ENCODE results near the gene RGS16. TPM values are rescaled to one million over a fixed set of nuclear protein-coding genes. Genes with fewer than 3 reads are reported as not detected.

Gene RGS16
- total RNA-seq, 2 experiments from 2014 or later: 20.1 to 29.5 TPM

GRCh38 chr1:182652933-182653332 is 48.7 kb upstream of the RGS16 start:
- intact Hi-C loops (cut with micrococcal nuclease; ENCODE audit: unreplicated experiment): no loop called here
- no peaks in the 10 kb centered on the region for H3K36me3 ChIP-seq (ENCODE audit: insufficient read depth, low read length)
- BruUV-seq (replicated peaks): no TSS peak
- H3K4me1 ChIP-seq (ENCODE audit: insufficient read depth, low read length, poor library complexity, severe bottlenecking): peaks cover 67% of the 10 kb centered on the region
- H3K9me3 ChIP-seq (ENCODE audit: low read length): no peaks in the 10 kb centered on the region
- POLR2A ChIA-PET: interaction anchor here (0.6 to 4.1 kb wide), 8 partner anchors 10 to 55 kb away, joined by 3 to 32 read pairs (median 6); no protein-coding TSS in a partner anchor
- H3K79me2 ChIP-seq (ENCODE audit: insufficient read depth, low read depth, low read length): no peaks in the 10 kb centered on the region
- no peak for DNase-seq (ENCODE audit: low spot score)
- H2AFZ ChIP-seq (ENCODE audit: low read length): peak overlapping the region; percentile 89
- H3K4me3 ChIP-seq (ENCODE audit: low read depth, low read length, poor library complexity, severe bottlenecking): no peak overlapping the region
- H3K27ac ChIP-seq (ENCODE audit: low read depth, low read length, poor library complexity, severe bottlenecking): no peak overlapping the region
- H3K9me2 ChIP-seq (ENCODE audit: insufficient read depth, low read length): no peaks in the 10 kb centered on the region
- H3K4me2 ChIP-seq (ENCODE audit: low read length): no peak overlapping the region
- CTCF ChIA-PET (ENCODE audit: unreplicated experiment): interaction anchor here (0.6 to 0.7 kb wide), 3 partner anchors 23 to 48 kb away, joined by 3 read pairs; no protein-coding TSS in a partner anchor
- no peaks in the 10 kb centered on the region for H4K20me1 ChIP-seq (ENCODE audit: insufficient read depth, low read length)
- TF ChIP-seq CTCF (conservative IDR thresholded peaks at IDR 0.05; ENCODE audit: low read length) (no peak), EZH2phosphoT487 (IDR thresholded peaks at IDR 0.05; ENCODE audit: borderline replicate concordance, low read depth, low read length) (no peak)

GRCh38 chr1:182651339-182651724 is 47.1 kb upstream of the RGS16 start:
- TF ChIP-seq EZH2phosphoT487 (IDR thresholded peaks at IDR 0.05; ENCODE audit: borderline replicate concordance, low read depth, low read length) (no peak), CTCF (conservative IDR thresholded peaks at IDR 0.05; ENCODE audit: low read length) (no peak)
- Histone ChIP-seq H3K4me2 (ENCODE audit: low read length) (peak overlapping the region; percentile 66), H3K9me2 (ENCODE audit: insufficient read depth, low read length) (no peaks in the 10 kb centered on the region), H3K4me3 (ENCODE audit: low read depth, low read length, poor library complexity, severe bottlenecking) (no peak overlapping the region), H4K20me1 (ENCODE audit: insufficient read depth, low read length) (no peaks in the 10 kb centered on the region), H3K27ac (ENCODE audit: low read depth, low read length, poor library complexity, severe bottlenecking) (no peak overlapping the region), H3K9me3 (ENCODE audit: low read length) (no peaks in the 10 kb centered on the region), H3K4me1 (ENCODE audit: insufficient read depth, low read length, poor library complexity, severe bottlenecking) (peaks cover 62% of the 10 kb centered on the region), H2AFZ (ENCODE audit: low read length) (peak overlapping the region; percentile 89; the same call in 1 of the 2 replicates), H3K79me2 (ENCODE audit: insufficient read depth, low read depth, low read length) (no peaks in the 10 kb centered on the region), H3K36me3 (ENCODE audit: insufficient read depth, low read length) (no peaks in the 10 kb centered on the region)
- DNase-seq (ENCODE audit: low spot score): no peak
- ChIA-PET POLR2A (interaction anchor here (1.1 to 5.1 kb wide), 5 partner anchors 12 to 48 kb away, joined by 6 to 33 read pairs (median 14); no protein-coding TSS in a partner anchor), CTCF (ENCODE audit: unreplicated experiment) (interaction anchor here (0.6 kb wide), 1 partner anchor 23 kb away, joined by 3 read pairs; no protein-coding TSS in a partner anchor)
- intact Hi-C loops (cut with micrococcal nuclease; ENCODE audit: unreplicated experiment): no loop called here
- BruUV-seq (replicated peaks): no TSS peak

- ChIA-PET POLR2A (interaction anchor here (0.6 to 5.1 kb wide), 11 partner anchors 12 to 627 kb away, joined by 3 to 33 read pairs (median 6); no protein-coding TSS in a partner anchor), CTCF (ENCODE audit: unreplicated experiment) (interaction anchor here (0.6 kb wide), 1 partner anchor 24 kb away, joined by 3 read pairs; no protein-coding TSS in a partner anchor)
- Histone ChIP-seq H3K4me1 (ENCODE audit: insufficient read depth, low read length, poor library complexity, severe bottlenecking) (peaks cover 63% of the 10 kb centered on the region), H3K9me3 (ENCODE audit: low read length) (no peaks in the 10 kb centered on the region), H3K4me3 (ENCODE audit: low read depth, low read length, poor library complexity, severe bottlenecking) (peak overlapping the region; percentile 27), H3K79me2 (ENCODE audit: insufficient read depth, low read depth, low read length) (no peaks in the 10 kb centered on the region), H3K9me2 (ENCODE audit: insufficient read depth, low read length) (no peaks in the 10 kb centered on the region), H3K36me3 (ENCODE audit: insufficient read depth, low read length) (no peaks in the 10 kb centered on the region), H2AFZ (ENCODE audit: low read length) (peak overlapping the region; percentile 89; the same call in 1 of the 2 replicates), H3K27ac (ENCODE audit: low read depth, low read length, poor library complexity, severe bottlenecking) (peak overlapping the region; percentile 18), H4K20me1 (ENCODE audit: insufficient read depth, low read length) (no peaks in the 10 kb centered on the region), H3K4me2 (ENCODE audit: low read length) (peak overlapping the region; percentile 66)
- BruUV-seq (replicated peaks): no TSS peak
- TF ChIP-seq EZH2phosphoT487 (IDR thresholded peaks at IDR 0.05; ENCODE audit: borderline replicate concordance, low read depth, low read length) (no peak), CTCF (conservative IDR thresholded peaks at IDR 0.05; ENCODE audit: low read length) (no peak)
- peak; percentile 31 for DNase-seq (ENCODE audit: low spot score)
- intact Hi-C loops (cut with micrococcal nuclease; ENCODE audit: unreplicated experiment): no loop called here
Measured at GRCh38 chr1:182650678-182651338, 46.6 kb upstream of the RGS16 start.

Data from OCI-LY7 (cell line).